HG02973 (cell line): ENCODE data around the gene FRYL.
"Not testable (repeated sequence)": the region's sequence is repeated elsewhere in the genome, so short reads cannot be mapped to it uniquely, and the experiment has no call there.

ENCODE experiments used
- ATAC-seq: cut with Tn5 transposase; IDR thresholded peaks from one replicate; pipeline ENCODE4 v1.9.1; 2021; ENCODE audit warnings: moderate library complexity; ENCODE audit not compliant: unreplicated experiment

FRYL gene

DNA sequence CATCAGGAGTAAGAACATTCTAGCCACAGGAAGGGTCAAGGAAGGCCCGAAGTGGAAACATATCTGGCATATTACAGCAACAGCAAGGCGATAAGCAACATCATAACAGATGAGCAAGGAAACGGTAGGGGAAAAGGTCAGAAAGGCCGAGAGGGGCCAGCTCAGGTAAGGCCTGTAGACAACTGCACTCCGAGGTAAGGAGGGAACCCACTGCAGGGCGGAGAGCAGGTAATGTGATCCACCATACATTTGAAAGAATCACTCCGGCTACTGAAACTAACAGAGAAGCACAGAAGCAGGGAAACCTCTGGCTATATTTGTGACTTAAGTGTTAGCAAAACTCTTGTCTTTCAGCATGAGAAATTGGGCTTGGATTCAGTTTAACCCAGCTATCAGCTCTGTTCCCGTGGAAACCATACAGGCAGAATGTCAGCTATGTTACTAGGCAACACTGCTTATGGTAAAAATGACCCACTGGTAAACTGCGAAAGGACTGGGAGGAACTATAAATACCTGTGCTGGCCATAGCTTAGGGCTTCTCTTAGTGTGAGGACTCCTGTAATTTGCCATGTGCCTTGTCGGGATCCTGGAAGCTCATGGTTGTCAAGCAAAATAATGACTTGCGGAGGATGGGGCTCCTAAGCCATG, 31.0 kb downstream of the FRYL start:
- no peak for ATAC-seq

DNA sequence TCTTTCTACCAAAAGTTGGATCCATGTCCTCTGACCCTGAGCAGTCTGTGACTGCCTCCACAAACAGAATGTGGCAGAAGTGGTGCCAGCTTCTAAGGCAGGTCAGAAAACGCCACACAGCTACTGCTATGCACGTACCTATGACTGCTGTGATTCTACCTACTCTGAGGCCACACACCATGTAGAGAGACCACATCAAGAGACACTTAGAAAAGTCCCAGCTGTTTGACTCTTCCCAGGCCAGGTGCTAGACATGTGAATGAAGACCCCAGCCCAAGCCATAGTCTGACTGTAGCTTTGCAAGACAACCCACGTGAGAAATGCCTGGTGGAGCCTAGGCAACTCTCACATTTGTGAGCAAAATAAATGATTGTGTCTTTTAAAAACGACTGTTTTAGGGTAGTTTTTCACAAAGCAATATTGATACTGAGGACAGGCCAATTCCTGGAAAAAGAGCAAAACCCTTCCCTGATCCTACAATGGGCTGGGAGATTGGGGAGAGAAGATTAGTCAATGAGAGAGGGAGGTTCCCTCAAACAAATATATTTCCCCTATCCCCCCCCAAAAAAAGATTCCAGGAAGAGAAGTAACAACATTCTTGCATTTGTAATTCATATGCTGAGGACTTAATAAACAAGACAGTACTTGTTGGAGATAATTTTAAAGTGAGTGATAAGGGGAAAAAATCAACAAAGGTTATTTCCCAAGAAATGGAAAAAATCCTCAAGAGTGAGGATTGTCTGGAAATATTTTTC, 33.3 kb downstream of the FRYL start:
- no peak for ATAC-seq

DNA sequence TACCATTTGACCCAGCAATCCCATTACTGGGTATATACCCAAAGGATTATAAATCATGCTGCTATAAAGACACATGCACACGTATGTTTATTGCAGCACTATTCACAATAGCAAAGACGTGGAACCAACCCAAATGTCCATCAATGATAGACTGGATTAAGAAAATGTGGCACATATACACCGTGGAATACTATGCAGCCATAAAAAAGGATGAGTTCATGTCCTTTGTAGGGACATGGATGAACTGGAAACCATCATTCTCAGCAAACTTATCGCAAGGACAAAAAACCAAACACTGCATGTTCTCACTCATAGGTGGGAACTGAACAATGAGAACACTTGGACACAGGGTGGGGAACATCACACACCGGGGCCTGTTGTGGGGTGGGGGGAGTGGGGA, 34.9 kb downstream of the FRYL start:
- ATAC-seq: not testable (repeated sequence)

DNA sequence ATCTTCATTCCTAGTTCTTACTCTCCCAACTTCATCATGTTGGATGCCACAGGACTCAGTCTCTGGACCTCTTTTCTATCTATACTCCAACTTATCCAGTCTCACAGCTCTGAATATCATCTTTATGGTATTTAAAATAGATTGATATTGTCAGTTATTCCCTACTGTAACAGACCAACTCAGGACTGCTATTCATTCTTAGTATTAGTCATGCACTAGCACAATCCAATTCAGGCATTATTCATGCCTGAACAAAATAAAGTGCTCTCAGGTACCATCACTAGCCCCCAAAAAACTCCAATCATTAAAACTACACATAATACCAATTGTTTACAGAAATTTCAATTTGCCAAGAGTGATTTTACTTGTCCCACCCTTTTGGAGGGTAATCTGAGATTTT, 37.7 kb downstream of the FRYL start:
- no peak for ATAC-seq

DNA sequence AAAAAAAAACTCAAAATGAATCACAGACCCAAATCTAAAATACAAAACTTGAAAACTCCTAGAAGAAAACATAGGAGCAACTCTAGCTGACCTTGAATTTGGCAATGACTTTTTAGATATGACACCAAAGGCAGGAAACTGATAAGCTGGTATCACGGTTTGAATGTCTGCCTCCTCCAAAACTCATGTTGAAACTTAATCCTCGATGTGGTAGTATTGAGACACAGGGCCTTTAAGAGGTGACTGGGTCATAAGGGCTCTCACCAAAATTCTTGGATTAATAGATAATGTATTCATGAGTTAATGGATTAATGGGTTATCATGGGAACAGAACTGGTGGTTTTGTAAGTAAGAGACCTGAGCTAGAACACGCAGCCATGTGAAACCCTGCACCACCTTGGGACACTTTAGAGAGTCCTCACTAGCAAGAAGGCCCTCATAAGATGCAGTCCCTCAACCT, 40.5 kb downstream of the FRYL start:
- ATAC-seq: peak; percentile 45

DNA sequence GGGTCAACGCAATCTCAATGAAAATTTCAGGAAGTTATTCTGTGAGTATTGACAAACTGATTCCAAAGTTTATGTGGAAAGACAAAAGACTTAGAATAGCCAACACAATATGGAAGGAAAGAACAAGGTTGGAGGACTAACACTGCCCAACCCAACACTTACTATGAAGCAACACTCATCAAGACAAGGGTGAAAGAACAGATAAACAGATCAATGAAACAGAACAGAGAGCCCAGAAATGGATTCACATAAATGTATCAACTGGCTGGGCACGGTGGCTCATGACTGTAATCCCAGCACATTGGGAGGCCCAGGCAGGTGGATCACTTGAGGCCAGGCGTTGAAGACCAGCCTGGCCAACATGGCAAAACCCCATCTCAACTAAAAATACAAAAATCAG, 41.2 kb downstream of the FRYL start:
- ATAC-seq: no peak

DNA sequence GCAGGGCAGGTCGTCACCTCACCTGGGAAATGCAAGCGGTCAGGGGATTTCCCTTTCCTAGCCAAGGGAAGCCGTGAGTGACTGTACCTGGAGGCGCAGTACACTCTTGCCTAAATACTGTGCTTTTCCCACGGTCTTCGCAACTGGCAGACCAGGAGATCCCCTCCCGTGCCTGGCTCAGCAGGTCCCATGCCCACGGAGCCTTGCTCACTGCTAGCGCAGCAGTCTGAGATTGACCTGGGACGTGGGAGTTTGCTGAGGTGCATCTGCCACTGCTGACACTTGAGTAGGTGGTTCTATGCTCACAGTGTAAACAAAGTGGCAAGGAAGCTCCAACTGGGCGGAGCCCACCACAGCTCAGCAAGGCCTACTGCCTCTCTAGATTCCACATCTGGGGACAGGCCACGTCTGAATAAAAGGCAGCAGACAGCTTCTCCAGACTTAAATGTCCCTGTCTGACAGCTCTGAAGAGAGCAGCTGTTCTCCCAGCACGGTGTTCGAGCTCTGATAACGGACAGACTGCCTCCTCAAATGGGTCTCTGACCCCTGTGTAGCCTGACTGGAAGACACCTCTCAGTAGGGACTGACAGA, 51.1 kb downstream of the FRYL start:
- not testable (repeated sequence) for ATAC-seq

DNA sequence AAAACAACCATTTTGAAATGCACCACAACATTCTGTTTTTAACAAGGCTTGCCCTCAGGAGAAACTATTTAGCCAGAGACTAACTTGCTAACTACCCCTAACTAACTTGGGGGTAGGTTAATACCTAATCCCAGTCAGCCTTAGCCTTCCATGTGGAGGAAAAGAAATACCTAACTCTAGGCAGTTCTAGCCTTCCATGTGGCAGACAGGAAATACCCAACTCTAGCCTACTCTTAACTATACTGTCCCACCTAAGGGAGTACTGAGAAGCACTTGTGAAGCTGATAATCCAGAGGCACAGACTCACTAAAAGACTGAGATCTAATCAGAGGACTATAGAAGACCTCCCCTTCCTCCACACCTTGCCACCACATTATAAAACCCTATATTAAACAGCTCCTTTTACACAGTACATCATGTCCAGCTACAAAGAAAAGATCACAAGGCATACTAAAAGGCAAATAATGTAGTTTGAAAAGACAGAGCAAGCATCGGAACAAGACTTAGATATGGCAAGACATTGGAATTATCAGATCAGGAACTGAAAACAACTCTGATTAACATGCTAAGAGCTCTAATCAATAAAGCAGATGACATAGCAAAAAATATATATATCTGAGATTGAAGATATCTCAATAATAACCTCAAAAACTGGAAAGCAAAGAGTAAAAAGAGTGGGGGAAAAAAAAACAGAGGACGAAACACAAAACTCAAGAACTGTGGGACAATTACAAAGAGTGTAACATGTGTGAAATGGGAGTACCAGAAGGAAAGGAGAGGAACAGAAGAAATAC, 52.2 kb downstream of the FRYL start:
- no peak for ATAC-seq

DNA sequence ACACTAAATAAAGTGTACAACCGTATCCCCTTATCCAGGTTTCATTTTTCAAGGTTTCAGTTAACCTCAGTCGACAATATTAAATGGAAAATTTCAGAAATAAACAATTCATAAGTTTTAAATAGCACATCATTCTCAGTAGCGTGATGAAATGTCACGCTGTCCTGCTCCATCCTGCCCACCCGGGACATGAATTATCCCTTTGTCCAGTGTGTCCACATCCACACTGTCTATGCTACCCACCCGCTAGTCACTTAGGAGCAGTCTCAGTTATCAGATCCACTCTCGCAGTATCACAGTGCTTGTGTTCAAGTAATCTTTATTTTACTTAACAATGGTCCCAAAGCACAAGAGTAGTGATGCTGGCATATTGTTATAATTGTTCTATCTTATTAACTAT, 54.7 kb downstream of the FRYL start:
- no peak for ATAC-seq

DNA sequence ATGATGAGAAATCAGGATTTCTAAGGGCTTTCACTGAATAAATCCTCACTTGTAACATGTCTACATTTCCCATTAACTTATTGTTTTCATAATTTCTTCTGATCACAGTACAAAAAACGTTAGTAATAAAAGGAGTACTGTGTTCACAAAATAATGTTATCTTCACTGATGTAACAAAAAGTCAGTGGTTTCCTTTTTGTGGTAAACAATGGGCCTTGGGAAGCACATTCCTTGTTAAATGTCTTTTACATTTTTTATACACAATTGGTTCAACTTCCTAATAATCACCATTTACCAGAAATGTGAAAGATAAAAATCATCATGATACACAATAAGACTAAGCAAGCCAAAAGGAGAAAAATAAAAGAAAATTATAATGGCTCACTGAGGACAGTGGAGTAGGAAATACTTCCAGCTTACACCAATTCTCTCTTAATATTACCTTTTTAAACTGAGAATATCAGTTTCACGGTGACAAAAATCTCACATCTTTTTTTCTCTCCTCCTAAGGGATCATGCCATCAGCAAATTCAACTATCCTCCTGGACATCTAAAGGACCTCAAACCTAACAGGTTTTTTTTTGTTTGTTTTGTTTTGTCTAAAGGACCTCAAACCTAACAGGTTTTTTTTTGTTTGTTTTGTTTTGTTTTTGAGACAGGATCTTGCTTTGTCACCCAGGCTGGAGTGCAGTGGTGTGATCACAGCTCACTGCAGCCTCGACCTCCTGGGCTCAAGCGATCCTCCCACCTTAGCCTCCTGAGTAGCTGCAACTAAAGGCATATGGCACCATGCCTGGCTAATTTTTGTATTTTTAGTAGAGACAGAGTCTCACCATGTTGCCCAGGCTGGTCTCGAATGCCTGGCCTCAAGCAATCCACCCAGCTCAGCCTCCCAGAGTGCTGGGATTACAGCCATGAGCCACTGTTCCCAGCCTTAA, 57.3 kb downstream of the FRYL start:
- ATAC-seq: no peak

DNA sequence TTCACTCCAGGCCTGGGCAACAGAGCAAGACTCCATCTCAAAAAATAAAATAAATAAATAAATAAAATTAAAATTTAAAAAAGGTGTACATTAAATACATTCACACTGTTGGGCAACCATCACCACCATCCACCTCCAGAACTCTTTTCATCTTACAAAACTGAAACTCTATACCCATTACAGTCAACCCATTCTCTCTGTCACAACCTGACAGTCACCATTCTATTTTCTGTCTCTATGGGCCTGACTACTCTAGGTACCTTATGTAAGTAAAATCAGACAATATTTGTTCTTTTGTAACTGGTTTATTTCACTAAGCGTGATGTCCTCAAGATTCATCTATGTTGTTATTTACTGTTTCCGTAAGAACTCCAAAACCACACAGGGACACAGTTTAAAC, 59.6 kb downstream of the FRYL start:
- ATAC-seq: no peak

DNA sequence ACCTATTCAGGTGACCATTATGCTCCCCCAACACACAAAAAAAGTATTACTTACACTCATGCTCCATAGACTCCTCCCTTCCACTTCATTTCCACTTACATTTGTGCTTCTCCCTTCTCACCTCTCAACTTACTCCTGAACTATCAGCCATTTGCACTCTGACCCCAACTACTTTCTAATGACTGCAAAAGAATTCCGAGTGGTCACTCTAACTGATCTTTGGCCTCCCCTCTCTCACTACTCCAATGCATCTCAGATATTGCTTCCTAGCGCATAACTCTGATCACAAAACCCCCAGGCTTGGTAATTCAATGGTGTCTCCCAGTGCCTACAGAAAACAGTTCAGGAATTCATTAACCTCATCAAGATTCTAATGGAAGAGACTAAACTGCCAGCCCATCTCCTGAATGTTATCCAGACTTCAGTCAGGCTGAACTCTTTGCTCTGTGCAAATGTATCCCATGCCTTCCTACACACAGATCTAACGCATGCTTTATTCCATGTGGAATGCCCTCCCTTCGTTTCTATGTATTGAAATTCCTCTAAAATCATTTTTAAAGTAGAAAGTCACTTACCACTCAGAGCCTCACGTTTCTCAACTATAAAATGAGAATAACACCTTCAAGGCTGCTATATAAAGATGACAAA, 61.1 kb downstream of the FRYL start:
- ATAC-seq: no peak

DNA sequence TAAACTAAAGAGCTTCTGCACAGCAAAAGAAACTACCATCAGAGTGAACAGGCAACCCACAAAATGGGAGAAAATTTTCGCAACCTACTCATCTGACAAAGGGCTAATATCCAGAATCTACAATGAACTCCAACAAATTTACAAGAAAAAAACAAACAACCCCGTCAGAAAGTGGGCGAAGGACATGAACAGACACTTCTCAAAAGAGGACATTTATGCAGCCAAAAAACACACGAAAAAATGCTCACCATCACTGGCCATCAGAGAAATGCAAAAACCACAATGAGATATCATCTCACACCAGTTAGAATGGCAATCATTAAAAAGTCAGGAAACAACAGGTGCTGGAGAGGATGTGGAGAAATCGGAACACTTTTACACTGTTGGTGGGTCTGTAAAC, 63.8 kb downstream of the FRYL start:
- ATAC-seq: not testable (repeated sequence)

DNA sequence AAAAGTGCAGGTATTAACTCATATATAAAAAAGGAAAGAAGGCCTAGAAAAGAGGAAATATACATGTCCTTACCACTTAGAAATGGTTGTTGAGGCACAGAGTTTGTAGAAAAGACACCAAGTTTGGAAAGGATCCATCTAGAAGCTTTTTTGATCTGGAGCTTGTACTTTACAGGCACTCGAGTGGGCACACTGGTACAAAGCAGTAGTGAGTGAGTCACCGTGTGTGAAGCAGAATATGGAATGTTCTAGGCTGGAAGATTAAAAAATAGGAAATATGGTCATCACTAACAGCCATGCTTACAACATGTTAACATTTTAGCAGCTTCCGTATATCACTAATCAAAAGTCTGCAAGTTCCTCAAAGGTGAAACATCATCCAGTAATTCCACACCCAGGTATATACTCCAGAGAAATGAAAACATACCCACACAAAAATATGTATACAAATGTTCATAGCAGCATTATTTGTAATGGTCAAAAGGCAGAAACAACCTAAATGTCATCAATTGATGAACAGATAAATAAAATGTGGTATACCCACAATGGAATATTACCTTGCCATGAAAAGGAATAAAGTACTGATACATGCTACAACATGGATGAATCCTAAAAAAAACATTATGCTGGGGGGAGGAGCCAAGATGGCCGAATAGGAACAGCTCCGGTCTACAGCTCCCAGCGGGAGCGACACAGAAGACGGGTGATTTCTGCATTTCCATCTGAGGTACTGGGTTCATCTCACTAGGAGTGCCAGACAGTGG, 69.5 kb downstream of the FRYL start:
- ATAC-seq: no peak

DNA sequence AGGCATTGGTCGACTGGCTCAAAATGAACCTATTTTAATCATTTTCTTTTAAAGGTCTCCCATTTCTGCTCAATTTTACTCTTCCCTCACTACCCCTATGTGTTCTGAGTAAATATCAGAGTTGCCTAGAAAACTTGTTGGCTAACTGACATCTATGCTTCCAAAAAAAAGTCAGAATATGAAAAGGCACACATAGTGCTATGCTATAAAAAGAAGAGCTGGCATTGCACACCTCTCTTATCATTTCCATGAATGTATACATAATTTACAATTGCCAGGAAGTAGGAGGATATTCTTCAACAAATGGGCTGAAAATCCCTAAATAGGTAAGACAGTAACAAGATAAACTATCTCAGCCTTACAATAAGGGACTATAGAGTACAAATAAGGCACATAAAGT, 70.2 kb downstream of the FRYL start:
- no peak for ATAC-seq

DNA sequence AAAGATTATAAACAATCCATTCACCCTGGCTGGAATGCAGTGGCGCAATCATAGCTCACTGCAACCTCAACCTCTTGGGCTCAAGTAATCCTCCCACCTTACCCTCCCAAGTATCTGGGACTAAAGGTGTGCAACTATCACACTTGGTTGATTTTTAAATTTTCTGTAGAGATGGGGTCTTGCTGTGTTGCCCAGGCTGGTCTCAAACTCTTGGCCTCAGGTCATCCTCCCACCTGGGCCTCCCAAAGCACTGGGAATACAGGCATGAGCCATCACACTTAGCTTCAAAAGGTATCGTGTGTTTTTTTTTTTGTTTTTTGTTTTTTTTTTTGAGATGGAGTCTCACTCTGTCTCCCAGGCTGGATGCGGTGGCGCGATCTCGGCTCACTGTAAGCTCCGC, 71.5 kb downstream of the FRYL start:
- ATAC-seq: no peak

DNA sequence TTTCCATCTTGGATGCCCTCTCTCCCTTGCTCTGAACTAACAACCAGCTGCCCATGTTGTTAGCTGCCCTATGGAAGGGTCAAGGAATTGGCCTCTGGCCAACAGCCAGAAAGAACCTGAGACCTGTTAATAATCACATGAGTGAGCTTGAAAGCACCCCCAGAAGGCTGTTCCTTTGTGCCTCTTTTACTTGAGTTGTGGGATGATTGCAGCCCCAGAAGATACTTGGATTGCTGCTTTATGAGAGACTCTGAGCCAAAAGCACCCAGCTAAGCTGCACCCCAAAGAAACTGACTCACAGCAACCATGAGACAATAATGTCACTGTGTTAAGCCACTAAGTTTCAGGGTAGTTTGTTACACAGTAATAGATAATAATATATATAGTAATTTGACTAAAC, 73.3 kb downstream of the FRYL start:
- ATAC-seq: no peak

DNA sequence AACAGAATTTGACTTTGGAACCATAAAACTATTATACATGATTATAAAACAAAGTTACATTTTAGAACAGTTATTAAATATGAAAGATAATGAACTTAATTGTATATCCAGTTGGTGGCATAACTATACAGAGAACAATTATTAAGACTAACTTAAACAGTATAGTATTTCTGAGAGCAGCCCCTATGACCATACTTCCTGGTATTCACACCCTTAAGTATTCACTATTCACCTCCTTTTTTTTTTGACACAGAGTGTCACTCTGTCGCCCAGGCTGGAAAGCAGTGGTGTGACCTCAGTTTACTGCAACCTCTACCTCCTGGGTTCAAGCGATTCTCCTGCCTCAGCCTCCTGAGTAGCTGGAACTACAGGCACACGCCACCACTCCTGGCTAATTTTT, 74.5 kb downstream of the FRYL start:
- ATAC-seq: no peak
